Mucosa of gallbladder (tissue), 1 donor: ENCODE data around the gene MMP15. TPM values are rescaled to one million over a fixed set of nuclear protein-coding genes. Genes with fewer than 3 reads are reported as not detected.
A peak's percentile ranks its signal among the peaks of the same experiment; 100 is the strongest.
"Not testable (repeated sequence)": the region's sequence is repeated elsewhere in the genome, so short reads cannot be mapped to it uniquely, and the experiment has no call there.

Source experiments
- DNase-seq: peaks from one replicate; pipeline ENCODE4 v3.0.0-alpha.2; 2020; ENCODE audit warnings: low spot score
- total RNA-seq: library from RNA; stranded (reverse); gene quantifications from one replicate; pipeline ENCODE4 v1.2.1, GENCODE V29; 2021
- donor health status: DM: no; HTN: no; CAD: no.

MMP15 gene
- 109 TPM for total RNA-seq

GRCh38 chr16:58025351-58026138 lies at the start of gene MMP15:
Gene MMP15 (plus strand): TSS chr16:58025754. CDS start chr16:58026351, 597 bp downstream.
- peak; percentile 88 for DNase-seq

- no peak for DNase-seq
Measured at GRCh38 chr16:57976331-57976796, 49.2 kb upstream of the MMP15 start.

- DNase-seq, result no peak
Measured at GRCh38 chr16:57977418-57978069, 48.0 kb upstream of the MMP15 start.

GRCh38 chr16:57978070-57978465 lies 47.5 kb upstream of the MMP15 start:
- DNase-seq, result not testable (repeated sequence)

- DNase-seq, result no peak
Measured at GRCh38 chr16:57979006-57979585, 46.5 kb upstream of the MMP15 start.

- no peak for DNase-seq
Measured at GRCh38 chr16:57981636-57982035, 43.9 kb upstream of the MMP15 start.

- no peak for DNase-seq
Measured at GRCh38 chr16:57982385-57982784, 43.2 kb upstream of the MMP15 start.

GRCh38 chr16:57984443-57985203 lies 40.9 kb upstream of the MMP15 start:
- DNase-seq, result peak; percentile 81

GRCh38 chr16:57985204-57986181 lies 40.1 kb upstream of the MMP15 start:
- no peak for DNase-seq

- no peak for DNase-seq
Measured at GRCh38 chr16:57986196-57986595, 39.4 kb upstream of the MMP15 start.

- DNase-seq, result no peak
Measured at GRCh38 chr16:57987441-57988177, 37.9 kb upstream of the MMP15 start.

GRCh38 chr16:57988929-57989328 lies 36.6 kb upstream of the MMP15 start:
- no peak for DNase-seq

GRCh38 chr16:57991551-57992059 lies 33.9 kb upstream of the MMP15 start:
- DNase-seq, result no peak

GRCh38 chr16:57992084-57992483 lies 33.5 kb upstream of the MMP15 start:
- no peak for DNase-seq

- DNase-seq, result no peak
Measured at GRCh38 chr16:57993438-57993837, 32.1 kb upstream of the MMP15 start.

- DNase-seq, result no peak
Measured at GRCh38 chr16:57993897-57994296, 31.7 kb upstream of the MMP15 start.

GRCh38 chr16:57994361-57994760 lies 31.2 kb upstream of the MMP15 start:
- DNase-seq, result no peak

- DNase-seq, result peak; percentile 41
Measured at GRCh38 chr16:57994778-57995177, 30.8 kb upstream of the MMP15 start.

GRCh38 chr16:57995721-57996405 lies 29.7 kb upstream of the MMP15 start:
- DNase-seq, result no peak
